Hindlimb muscle (tissue), 1 donor: ENCODE data around the gene AOPEP. TPM values are rescaled to one million over a fixed set of nuclear protein-coding genes. Genes with fewer than 3 reads are reported as not detected.
"Not testable (repeated sequence)": the region's sequence is repeated elsewhere in the genome, so short reads cannot be mapped to it uniquely, and the experiment has no call there.

Source experiments
- DNase-seq: peaks from one replicate; pipeline ENCODE4 v3.0.0-alpha.2; 2013
- polyA plus RNA-seq: library from polyadenylated mRNA; unstranded; fragments of 120-200 nt; gene quantifications from one replicate; pipeline ENCODE4 v1.2.1, GENCODE V29; 2013; ENCODE audit not compliant: insufficient read length

Gene AOPEP
- polyA plus RNA-seq, 1 donor: 36.1 TPM

DNA sequence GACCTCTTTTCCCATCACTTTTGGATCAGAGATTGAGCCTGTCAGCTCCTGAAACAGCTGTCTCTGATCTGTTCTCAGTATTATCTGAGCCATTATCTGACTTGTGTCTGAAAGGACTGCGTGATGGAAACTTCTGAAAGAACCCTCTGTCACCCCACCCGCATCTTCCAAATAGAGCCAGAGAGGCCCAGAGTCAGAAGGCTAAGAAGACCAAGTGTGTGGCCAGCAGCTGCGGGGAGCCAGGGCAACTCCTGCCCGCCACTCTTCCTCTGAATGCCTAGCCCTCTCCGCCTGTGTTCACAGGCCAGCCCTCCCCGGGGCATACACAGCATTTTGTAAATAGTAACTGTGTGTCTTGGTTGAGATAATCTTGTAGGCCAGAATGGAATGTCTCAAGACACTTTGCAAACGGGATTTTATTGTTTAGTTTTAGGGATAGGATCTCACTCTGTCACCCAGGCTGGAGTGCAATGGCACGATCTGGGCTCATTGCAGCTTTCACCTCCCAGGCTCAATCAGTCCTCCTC, 92.7 kb downstream of the AOPEP start:
- no peak for DNase-seq

DNA sequence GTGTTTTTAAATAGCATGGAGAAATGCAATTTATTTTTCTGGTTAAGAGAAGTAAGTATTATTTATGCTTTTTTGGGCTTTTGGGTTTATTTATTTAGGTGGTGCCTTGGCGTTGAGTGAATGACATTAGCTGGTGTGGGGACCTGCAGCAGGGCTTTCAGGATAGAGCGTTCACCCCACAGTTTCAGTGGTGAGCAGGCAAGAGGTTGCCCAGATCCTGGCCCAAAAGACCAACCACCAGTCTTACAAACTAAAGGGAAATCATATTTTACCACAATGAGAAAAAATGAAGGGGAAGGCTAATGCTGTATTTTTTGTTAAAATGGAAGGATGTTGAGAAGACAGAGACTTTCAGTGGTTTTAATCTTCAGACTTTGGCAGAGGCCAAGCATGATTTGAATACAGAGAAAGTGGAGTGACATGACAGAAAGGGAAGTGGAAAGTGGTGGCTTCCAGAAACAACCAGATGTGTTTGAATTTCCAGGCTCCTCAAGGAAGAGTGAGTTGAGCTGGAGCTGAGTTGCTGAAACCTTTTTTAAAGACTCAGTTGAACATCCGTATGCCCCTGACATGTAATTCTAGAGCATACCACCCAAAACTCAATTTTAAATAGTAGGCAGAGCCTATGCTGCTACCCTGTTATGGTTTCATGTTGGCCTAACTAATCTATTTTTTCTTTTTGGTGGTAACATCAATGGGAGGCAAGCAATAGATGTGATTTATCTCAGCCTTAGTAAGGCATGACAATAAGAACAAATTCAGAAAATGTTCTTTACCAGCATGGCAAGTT, 94.8 kb downstream of the AOPEP start:
- DNase-seq: no peak

DNA sequence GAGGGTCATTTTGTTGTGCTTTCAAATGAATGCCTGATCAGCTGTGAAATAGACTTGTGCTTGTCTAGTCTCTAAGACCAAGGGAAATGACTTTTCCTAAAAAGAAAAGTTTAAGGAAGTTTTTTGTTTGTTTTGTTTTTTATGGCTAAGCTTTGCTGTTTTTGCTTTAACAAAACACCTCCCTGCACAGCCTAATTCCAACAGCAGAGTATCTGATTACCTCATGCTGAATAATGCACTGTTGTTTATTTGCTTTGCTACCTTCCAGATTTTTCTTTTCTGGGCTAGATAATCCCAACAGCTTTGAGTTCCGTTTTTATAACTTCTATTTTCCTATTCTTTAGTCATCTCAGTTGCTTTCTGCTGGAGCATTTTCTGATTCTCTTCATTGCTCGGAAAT, 95.8 kb downstream of the AOPEP start:
- DNase-seq: no peak

DNA sequence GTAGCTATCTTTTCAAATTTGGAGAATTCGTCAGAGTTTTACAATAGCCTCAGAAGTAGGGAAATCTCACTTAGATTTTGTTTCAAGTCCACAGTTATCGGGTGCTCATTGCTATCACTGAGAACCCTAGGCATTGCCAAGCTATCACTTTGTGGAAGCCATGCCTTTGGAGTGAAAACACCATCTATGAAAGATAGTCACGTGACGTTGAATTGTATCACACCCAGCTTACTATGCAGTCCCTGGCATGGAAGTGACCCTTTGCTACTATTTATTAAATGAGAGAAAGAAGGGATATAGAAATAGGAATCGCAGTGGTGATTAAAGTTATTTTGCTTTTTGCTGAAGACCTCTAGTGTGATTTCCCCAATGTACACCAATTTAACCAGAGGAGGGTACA, 97.2 kb downstream of the AOPEP start:
- no peak for DNase-seq

DNA sequence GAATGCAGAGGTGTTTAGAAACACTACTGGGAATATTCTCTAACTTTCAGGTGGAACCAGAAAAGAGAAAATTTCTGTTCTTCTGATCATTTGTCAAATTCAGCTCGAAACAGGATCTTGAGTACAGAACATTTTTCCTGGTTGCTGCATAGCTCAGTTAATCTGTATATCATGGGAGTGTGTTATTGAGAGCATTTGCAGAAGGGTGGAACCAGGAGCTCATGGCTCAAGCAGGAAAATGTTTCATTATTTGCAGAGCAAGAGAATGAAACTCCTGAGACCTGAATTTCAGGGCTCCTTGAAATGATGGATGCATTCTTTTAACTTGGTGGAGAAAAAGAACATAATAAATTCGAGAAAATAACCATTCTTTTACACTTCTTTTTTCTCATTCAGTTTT, 97.9 kb downstream of the AOPEP start:
- DNase-seq: no peak

DNA sequence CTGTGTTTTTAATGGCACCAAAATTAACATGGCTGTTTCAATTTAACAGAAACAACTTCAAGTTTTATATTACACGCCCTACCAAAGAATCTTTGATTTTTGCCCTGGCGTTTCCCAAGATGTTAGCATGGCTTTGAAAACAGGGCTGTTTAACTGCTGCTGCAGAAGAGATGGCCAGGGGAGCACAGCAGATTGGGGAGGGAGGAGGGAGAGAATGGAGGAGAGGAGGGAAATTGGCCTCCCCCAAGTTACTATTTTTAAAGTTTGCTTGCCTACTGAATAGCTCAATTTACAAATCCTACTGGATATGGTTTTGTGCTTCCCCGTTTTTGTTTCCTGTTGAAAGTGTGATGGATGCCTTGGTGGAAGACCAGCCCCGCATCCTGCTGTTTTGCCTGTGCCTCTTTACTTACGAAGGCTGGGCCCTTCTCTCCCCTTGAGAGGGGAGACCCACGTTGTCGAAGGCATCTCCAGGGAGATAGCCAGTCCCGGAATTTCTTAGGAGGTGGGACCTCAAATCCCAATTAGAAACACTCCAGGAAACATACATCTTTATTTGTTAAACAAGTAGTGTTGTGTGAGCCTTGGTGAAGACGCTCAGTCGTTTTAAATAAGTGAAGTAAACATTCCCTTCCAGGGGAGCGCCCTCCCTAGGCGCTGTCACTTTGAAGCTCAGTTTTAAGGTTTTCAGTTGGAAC, 98.6 kb downstream of the AOPEP start:
- no peak for DNase-seq

DNA sequence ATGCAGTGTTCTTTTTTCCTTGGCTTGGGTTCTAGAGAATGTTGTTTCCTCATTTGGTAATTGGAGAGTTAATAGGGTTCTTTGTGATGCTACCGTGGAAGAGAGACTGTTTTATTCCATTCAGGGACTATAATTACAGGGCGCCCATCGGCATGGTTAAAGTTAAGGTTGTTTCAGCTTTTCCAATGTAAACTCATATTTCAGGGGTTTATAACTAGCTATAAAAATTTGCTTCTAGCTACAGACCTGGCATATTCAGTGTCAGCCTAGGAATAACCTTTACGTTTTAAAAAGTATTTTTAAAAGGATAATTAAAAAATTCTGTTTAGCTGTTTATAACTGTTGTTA, 99.1 kb downstream of the AOPEP start:
- no peak for DNase-seq

DNA sequence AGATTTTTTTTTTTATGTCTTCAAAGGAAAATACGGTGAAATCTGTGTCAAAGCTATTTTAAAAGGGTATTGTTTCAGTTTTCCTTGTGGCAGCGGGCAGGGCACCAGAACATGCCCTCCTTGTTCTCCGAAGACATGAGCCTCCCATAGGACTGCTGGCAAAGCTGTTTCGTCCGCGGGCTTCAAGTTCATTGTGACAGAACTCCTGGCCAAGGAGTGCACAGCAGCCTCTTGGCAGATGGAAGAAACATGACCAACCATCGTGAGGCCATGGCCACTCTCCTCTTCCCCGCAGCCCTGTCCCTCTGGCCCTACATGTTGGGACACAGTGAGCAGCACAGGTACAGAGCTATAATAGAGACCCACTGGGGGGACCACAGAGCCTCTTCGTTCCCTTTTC, 99.5 kb downstream of the AOPEP start:
- no peak for DNase-seq

DNA sequence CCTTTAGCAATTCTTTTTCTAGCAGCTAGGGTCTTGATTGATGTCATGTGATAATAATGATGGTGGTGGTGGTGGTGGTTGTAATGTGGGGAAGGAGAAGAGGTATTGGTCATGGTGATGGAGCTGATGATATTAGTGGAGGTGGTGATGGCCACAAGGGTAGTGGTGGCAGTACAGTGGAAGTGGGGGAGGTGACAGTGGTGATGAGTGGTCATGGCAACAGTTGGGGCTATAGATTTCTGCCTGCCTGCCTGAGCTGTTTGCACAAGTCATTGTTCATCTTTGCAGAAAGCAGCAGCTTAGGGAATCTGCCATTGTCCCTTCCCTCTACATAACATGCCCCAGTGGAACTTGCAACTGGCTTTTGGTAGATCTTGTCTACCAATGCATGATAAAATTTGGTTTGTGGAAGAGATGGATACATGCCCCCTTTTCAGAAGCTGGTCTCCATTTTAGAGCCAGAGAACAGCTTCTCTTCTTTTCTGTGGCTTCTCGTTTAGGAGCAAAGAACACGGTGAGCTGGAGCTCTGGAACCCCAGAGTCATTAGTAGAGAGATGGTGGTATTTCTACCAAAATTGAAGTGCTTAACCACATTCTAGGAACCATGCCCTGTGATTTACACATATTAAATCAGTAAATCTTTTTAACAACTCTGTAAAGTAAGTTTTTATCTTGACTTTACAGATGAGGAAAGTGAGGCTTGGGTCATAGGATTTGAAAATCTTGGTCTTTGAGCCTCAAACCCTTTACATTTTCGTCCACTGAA, 100.3 kb downstream of the AOPEP start:
- DNase-seq: no peak

DNA sequence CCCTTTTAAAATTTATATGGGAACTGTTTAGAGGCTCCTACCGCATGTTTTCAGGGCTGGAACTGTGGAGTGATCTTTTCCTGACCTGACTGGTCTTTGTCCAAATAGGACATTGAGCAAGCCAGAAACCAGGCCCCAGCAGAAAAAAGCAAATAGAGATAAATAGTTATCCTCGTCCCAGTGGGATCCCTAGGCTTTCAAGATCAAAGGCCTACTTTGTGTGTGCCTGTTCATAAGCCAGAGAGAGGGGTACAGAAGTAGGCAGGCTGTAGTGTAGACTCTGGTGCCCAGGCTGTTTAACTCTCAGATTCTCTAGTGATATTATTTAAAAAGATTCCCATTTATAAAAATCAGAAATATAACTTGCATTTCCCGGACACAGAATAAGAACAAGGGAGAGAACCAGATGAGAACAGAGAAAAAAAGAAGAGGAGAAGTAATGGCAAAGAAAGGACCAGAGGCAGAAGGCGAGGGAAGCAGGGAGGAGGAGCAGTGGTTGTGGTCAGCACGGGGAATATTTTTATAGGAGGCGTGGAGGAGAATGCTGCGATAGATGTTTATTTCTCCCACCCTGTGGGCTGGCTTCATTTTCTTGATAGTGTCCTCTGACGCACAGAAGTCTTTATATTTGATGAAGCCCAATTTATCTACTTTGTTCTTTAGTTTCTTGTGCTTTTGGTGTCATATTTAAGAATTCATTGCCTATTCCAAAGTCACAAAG, 101.2 kb downstream of the AOPEP start:
- DNase-seq: no peak

DNA sequence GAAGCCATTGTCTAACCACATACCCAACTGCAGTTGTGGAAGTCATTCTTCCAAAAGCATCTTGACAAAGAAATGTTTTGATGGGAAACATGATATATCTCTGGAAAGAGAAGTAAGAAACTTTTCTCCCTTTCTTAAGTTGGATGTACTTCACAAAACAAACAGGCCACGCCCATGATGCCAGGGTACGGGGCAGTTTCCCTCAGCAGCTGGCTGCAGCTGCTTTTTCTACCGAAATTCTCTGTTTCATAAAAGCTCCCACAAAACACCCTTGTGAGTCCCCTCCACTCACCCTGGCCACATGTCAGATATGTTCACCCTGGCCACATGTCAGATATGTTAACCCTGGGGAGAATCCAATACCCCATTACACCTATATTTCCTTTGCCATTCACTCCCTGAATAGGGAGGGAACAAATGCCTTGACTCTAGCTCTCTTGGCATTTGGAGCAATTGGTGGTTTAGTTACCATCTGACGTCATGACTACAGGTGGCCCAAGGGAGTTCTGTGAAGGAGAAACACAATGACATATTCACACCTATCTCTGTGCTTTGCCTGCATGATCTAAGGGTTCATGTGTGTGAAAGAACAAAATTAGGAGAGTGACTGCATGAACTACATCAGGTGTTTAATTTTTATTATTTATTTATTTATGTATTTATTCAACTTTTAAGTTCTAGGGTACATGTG, 103.0 kb downstream of the AOPEP start:
- no peak for DNase-seq

DNA sequence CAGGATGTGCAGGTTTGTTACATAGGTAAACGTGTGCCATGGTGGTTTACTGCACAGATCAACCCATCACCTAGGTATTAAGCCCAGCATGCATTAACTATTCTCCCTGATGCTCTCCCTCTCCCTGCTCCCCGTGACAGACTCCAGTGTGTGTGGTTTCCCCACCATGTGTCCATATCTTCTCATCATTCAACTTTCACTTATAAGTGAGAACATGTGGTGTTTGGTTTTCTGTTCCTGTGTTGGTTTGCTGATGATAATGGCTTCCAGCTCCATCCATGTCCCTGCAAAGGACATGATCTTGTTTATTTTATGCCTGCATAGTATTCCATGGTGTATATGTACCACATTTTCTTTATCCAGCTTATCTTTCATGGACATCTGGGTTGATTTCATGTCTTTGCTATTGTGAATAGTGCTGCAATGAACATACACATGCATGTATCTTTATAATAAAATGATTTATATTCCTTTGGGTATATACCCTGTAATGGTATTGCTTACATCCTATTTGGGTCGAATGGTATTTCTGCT, 103.6 kb downstream of the AOPEP start:
- DNase-seq: not testable (repeated sequence)

DNA sequence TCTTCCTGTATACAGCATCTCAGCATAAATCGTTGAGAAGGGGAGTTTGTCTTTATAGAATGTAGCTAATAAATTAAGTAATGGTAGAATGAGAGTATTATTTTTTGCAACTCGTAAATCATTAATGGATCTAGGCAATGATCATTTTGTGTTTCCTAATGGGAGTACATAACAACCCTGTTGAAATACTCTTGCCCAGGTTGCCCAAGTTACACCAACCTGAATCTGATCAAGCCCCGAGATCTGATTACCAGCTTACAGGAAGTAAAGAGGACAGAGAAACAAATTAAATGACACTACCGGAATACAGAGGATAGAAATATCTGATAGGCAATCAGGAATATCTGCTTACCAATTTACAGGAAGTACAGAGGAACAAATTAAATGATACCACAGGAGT, 107.3 kb downstream of the AOPEP start:
- no peak for DNase-seq

DNA sequence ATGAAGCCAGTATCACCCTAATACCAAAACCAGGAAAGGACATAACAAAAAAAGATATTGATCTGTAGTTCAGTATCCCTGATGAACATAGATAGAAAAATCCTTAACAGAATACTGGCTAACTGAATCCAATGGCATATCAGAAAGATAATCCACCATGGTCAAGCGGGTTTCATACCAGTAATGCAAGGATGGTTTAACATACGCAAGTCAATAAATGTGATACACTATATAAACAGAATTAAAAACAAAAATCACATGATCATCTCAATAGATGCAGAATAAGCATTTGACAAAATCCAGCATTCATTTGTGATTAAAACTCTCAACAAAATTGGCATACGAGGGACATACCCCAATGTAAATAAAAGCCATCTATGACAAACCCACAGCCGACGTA, 110.9 kb downstream of the AOPEP start:
- DNase-seq: no peak

DNA sequence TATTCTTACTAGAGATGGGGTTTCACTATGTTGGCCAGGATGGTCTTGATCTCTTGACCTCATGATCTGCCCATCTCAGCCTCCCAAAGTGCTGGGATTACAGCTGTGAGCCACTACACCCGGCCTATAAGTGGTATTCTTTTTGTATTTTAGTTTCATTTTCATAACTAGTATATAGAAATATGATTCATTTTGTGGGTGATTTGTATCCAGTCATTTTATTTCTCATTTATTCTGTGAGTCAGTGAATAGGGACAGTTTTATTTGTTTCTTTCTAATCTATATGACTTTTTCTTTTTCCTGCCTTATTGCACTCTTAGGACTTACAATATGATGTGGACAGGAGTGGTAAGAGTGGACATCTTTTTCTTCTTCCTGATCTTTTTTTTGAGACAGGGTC, 112.9 kb downstream of the AOPEP start:
- no peak for DNase-seq

DNA sequence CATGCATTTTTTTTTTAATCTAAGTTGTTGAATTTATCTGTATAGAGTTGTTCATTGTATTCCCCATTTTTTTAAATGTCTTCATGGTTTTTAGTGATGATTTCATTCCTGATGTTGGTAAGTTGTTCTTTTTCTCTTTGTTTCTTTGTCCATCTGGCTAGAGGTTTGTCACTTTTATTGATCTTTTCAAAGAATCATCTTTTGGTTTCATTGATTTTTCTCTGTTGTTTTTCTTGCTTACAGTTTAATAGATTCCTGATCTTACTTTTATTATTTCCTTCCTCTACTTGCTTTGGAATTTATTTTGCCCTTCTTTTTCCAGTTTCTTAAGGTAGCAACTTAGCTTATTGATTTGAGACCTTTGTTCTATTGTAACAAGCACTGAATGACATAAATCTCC, 114.2 kb downstream of the AOPEP start:
- no peak for DNase-seq

DNA sequence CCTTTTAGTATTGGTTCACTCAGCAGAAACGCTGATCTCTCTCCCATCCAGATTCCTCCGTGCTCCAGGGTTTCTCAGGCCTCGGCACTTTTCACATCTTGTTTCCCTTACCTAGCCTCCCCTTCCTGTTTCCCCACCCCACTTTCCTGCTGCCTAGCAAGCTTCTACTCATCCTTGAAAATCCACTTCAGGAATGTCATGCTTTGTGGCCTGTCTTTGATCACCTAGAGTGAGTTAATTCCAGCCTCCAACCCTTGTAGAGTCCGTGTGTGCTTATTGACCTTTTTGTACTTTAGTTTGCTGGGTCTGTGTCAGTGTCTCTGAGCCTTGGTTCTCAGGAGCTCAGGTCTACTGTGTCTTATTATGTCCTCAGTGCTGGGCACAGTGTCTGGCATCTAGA, 116.6 kb downstream of the AOPEP start:
- no peak for DNase-seq

DNA sequence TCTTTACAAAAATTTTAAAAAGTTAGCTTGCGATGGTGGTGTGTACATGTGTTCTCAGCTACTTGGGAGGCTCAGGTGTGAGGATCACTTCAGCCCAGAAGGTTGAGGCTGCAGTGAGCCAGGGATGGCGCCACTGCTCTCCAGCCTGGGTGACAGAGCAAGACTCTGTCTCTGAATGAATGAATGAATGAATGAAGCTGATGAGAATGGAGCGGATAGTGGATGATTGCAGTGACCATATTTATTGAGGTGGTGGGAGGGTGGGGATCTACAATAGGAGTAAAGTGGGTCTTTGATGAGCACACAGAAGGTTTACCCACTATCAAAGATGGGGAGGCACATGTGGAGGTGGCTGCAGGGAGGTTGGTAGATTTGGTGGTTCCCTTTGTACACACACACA, 120.2 kb downstream of the AOPEP start:
- no peak for DNase-seq

DNA sequence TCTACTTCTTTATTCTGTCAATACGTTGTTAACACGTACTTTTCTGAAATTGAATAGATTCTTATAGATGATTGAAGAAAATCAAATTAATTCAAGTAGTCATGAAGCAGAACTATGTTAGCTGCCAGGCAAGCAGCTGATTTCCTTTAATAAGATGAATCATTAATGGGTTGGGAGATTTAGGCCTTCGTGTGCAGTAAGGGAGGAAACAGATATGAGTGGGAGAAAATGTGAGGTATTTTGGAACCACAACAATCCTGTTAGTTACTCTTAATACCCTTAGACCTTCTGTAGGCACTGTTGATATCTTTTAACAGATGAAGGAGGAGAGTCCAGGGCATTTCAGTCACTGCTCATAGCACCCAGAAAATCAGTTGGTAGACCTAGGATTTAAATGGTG, 121.0 kb downstream of the AOPEP start:
- no peak for DNase-seq

DNA sequence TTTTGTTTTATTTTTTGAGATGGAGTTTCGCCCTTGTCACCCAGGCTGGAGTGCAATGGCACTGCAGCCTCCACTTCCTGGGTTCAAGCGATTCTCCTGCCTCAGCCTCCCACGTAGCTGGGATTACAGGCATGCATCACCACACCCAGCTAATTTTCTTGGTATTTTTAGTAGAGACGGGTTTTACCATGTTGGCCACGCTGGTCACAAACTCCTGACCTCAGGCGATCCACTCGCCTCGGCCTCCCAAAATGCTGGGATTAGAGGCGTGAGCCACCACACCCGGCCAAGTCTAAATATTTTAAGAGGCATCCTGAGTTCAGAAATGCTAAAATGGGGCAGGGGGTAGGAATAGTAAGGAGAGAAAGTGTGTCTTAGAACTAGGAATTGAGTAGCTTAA, 122.3 kb downstream of the AOPEP start:
- not testable (repeated sequence) for DNase-seq

DNA sequence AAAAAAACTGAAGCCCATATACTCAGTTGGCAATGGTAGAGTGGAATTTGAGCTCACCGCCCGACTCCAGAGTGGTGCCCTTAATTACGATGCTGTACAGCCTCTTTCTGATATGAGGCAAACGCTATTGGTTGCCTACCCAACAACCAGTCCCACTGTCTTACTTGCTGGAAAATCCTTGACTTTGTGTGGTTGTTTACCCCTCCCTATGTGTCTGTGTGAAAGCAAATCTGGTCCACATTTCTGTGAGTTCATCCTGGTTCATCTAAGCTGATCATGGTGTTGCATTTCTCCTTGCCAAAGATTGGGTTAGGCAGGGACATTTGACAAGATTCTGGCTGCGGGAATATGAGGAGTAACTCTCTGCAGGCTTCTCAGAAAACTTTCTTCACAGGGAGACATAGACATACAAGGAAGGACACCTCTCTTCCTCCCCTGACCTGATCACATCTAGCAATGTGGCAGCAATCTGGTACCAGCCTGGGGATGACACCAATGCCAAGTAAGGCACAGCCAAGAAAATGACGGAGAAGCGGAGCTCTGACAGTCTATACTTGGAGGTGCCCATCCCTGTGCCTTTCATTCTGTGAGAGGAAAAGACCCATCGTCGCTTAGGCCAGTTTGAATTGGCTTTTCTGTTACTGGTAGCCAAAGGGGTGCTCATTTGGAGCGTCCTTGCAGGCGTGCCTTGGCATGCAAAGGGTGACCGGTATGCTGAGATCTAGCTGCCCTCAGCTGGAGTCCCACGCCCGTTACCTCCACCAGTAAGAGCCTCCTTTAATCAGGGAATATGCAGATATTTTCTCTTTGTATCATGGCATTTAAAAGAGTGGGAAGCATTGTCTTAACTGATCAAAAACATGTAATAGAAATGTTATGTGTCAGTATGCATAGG, 124.3 kb downstream of the AOPEP start:
- DNase-seq: no peak
